Caki2 (cell line): ENCODE results near the gene EFNA4. TPM values are rescaled to one million over a fixed set of nuclear protein-coding genes. Genes with fewer than 3 reads are reported as not detected.

Experiments used
- DNase-seq: peaks from one replicate; pipeline ENCODE4 v3.0.0-alpha.2; 2015; ENCODE audit warnings: low read depth
- in situ Hi-C: cut with HindIII; loops from 2 replicates; pipeline ENCODE4 v1.10.0; 2016; ENCODE audit warnings: low sequenced_read_pairs, low pct_unique_long_range_greater_than_20kb, mixed read lengths
- total RNA-seq: library from RNA; depleted of rRNA; stranded (reverse); fragments of >200 nt; shearing (Covaris generic); gene quantifications from 2 replicates; pipeline ENCODE4 v1.2.3, GENCODE V29; 2014; ENCODE audit warnings: low replicate concordance

EFNA4 gene
- total RNA-seq, 1 experiment from 2014 or later: 38.5 TPM

DNA sequence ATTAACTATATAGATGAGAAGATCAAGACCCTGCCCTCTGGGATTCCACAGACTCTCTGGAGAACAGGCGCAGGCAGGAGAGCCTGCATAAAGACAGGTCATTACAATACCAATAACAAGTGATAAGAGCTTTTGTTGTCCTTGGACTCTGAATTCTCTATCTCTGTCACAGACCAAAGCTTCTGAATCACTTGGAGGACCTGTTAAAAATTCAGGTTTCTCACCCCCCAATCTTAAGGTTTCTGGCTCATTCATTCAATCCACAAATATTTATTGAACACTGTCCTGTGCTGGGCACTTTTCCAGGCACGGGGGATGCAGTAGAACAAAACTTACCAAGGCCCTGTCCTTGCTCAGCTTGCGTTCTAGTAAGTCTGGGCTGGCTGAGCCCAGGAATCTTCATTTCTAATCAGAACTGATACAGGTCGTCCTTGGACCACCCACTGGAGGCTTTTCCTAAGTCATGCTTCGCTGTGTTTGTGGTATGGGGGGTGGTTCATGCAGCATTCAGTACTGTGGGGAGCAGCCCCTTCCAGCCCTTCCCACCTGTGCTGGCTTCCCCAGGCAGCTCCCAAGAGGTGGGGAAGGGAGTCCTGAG, 1.4 kb downstream of the EFNA4 start:
- DNase-seq: no peak
- in situ Hi-C loops: no loop called here

DNA sequence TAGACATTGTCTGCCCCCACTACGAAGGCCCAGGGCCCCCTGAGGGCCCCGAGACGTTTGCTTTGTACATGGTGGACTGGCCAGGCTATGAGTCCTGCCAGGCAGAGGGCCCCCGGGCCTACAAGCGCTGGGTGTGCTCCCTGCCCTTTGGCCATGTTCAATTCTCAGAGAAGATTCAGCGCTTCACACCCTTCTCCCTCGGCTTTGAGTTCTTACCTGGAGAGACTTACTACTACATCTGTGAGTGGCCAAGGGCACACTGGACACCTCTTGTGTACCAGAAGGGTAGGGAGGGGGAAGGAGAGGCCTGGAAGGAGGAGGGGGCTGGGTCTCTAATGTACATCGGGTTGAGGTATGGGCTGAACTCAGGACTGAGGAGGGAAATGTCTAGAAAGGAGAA, 3.2 kb downstream of the EFNA4 start:
- no peak for DNase-seq
- in situ Hi-C loops: no loop called here

DNA sequence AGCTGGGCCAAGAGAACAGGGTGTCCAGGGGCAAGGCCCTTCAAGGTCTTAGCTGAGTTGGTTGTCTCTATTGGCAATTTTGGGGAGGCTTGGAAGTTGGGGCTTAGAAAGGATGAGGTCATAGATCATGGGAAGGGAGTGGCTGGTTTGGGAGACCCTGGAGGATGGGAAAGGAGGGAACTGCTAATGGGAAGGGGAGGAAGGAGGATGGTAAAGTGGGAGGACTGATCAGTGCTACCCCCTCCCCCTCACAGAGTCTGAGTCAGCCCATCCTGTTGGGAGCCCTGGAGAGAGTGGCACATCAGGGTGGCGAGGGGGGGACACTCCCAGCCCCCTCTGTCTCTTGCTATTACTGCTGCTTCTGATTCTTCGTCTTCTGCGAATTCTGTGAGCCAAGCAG, 5.1 kb downstream of the EFNA4 start:
- in situ Hi-C loops: no loop called here
- no peak for DNase-seq

DNA sequence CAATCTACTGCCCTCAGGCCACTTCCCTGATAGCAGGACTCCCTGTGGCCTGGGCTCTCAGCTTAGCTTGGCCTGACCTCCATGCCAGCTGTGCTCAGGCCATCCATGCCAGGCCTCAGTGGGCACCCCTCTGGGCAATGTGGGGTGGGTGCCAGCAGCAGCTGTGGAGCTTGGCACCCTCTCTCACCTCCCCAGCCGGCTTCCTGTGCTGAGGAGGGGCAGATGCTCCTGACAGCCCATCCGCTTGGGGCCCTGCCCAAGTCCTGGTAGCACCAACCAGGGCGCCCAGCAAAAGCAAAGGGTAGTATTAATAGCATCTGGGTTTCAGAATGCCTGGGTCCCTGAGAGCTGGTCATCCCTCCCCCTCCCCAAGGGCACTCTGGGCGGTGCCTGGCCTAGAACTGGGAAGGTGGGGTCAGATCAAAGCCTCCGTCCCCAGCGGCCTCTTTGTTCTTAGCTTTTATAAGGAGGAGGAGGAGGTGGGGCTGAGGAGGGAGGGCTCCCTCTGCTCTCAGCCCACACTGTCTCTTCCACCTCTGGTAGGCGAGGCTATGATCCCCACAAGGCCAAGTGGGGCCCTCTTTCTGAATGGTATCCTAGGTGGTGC, 6.1 kb downstream of the EFNA4 start:
- no peak for DNase-seq
- in situ Hi-C loops: no loop called here

DNA sequence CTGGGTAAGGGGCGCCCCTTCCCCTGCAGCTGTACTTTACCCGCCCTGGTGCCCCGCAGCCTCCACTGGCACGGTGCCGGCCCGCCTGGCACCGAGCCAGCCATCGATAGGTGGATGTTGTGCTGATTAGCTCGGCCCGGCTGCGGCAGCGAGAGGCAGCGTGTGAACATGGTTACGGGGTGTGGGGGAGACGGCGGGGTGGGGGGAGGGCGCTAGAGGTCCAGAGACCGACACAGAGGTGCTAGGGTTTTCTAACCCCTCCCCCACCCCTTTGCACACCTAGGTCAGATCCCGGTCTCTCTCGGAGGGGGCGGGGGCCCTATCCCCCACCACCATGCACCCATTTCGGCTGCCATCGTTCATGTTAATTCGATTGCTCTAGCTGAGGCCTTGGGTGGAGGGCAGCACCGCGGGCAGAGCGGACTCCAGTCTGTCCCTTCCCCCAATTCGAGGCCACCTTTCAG, 6.7 kb downstream of the EFNA4 start:
- DNase-seq: no peak
- in situ Hi-C loops: no loop called here

DNA sequence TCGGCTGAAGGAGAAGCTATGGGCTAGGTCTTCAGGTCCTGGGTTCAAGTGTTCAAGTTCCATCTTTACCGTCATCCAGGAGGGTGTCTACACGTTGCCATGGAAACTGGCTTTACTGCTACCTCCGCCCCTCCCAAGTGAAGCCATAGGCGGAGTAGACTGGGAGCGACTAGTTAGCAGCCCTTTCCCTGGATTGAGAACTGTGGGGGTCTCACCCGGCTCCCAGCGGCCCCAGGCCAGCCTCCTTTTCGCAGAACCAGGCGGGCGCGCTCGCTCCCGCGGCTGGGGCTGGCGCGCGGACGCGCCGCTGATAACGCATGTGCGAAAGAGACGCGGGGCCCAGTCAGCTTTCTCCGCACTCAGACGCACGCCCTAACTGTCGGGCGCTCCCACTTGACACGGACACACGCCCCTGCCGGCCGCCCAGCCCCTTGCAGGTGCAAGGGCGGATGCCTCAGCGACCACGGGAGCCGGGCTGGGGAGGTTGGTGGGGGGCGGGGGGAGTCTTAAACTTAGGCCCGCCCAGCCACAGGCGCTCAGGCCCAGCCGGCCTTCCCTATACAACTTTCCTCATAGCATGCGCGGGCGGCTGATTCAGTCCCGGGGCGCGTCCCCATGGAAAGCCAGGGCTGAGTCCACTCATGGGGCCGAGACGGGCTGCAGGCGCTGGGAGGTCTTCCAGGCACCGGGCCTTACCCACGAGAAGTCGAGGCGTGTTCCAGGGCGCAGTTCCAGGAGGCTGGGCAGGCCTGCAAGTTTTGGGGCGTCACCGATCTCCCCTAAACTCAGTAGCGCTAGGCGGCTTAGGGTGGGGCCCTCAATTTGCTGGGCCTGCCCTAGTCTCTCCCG, 7.4 kb downstream of the EFNA4 start:
- peak; percentile 61 for DNase-seq
- in situ Hi-C loops: no loop called here

DNA sequence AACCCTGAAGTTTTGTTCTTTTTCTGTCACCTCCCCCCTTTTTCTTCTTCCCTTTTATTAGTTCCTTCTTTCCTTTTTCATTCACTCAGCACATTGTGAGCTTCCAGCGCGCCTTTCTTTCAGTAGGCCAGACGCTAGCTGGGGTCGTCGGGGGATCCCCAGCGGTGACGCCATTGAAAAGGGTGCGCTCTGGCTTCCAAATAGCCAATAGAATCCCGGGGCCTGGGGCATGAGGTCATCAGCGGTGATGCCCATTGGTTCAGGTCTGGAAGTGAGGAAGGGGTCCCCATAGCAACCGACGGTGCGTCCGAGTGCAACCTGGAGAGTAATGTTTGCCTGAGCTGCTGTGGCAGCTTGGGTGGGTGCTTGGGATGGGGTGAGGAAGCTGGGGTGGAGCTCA, 8.2 kb downstream of the EFNA4 start:
- in situ Hi-C loops: no loop called here
- DNase-seq: no peak

DNA sequence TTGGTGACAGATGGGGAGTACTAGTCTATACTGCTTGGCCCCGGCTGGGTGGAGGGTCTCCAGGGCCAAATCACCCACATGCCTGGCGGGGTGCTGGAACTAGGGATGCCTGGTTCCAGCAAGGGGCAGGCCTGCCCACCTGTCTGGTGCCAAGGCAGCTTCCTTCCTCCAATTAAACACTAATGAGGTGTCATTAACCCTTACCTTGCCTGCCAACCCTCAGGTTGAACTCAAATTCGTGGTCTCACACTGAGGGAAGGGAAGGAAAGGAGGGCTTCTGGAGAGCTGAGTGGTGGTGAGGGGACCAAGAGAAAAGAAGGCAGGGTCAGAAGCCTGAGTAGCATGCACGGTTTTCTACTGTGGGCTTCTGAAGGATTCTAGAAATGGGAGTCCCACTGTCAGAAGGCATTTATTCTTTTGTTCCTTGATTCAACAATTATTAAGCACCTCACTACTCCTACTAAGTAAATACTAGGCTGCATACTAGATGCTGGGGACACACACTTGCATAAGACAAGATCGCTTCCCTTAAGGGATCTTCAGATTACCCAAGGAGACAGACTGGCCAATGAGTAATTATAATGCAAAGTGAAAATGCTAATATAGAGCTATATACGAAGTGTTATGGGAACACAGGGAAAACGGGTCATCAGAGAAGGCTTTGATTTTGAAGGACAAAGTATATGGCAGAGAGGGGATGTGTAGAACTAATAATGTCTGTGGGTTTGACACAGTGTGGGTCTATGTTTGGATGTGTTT, 9.2 kb downstream of the EFNA4 start:
- DNase-seq: no peak
- in situ Hi-C loops: no loop called here

DNA sequence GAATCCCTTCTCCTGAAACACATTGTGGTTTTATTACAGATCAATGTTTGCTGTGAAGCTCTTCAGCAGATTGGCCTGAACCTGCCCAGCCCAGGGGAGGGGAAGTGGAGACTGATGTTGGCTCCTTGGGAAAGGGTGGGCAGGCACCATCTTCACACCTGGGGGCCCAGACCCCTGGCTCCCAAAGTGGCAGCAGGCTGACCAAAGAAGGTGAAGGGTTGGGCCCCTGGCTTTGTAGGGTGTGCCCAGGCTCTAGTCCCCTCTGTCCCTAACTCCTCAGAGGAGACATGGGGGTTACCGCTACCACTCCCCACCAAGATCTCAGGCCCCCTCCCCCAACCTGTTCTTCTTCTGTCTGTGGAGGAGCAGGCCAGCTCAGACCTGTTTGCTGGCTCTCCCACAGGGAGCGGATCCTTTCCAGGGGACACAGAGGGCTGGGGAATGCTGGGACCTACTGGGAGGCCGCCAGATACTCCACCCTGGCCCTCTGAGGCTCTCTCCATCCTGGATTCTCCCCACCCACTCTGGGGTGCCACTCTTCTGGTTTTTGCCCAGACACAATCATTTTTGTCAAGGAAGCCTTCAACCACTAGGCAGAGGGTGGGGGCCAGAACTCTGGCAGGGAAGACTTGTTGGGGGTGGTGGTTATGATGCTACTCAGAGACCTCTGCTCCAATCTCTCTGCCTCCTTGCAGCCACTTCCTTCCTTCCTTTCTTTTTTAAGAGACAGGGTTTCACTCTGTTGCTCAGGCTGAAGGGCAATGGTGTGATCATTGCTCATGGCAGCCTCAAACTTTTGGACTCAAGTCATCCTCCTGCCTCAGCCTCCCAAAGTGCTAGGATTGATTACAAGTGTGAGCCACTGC, 10.1 kb downstream of the EFNA4 start:
- in situ Hi-C loops: no loop called here
- DNase-seq: no peak

DNA sequence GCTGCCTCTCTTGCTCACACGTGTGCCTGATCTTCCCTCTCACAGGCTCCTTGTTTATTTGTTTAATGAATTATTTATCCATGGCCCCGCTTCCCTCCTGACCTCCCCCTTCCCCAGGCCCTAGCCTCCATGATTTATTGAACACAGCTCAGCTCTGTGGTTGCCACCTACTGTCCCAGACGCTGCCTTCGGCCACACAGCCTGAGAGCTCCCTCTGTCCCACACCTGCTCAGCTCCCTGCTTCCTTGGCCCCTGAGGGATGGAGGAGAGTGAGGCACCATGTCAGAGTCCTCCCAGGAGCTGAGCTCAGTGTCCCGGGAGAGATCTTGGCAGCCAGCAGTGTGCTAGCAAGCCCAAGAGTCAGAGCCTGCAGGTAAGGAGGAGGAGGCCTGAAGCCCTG, 12.0 kb downstream of the EFNA4 start:
- DNase-seq: no peak
- in situ Hi-C loops: no loop called here

DNA sequence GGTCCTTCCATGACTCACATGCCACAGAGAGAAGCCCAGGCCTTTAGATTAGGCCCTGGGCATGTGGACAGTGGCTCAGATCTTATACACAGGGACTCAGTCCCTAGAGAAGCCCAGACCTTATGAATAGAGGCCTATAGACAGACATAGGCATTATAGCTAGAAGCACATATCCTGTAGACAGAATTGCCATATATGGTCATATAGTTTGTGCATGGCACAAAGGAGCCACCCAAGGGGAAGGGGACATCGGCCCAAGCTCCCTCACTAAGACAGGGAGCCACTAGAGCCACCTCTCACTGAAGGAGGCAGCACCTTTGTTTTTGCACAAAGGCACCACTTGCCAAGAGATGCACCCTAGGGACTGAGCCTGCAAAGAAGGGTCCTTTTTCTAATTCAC, 12.8 kb downstream of the EFNA4 start:
- in situ Hi-C loops: no loop called here
- no peak for DNase-seq

DNA sequence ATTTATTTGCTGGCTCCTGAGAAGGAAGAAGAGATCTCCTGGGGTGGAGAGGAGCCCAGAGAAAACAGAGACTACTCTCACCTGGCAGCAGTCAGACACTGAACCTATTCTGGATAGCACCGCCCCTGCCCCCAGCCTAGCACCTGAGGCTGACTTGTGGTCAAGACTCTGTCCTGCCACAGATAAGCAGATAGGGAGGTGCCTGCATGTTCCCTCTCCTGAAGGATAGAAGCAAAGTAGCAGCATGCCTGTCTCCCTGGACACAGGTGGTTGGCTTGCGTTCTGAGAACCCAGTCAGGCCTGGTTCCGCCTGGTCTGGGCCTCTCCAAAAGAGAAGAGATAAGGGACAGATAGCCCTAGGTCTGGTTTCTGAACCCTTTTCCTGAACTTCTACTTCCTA, 13.8 kb downstream of the EFNA4 start:
- DNase-seq: no peak
- in situ Hi-C loops: no loop called here

DNA sequence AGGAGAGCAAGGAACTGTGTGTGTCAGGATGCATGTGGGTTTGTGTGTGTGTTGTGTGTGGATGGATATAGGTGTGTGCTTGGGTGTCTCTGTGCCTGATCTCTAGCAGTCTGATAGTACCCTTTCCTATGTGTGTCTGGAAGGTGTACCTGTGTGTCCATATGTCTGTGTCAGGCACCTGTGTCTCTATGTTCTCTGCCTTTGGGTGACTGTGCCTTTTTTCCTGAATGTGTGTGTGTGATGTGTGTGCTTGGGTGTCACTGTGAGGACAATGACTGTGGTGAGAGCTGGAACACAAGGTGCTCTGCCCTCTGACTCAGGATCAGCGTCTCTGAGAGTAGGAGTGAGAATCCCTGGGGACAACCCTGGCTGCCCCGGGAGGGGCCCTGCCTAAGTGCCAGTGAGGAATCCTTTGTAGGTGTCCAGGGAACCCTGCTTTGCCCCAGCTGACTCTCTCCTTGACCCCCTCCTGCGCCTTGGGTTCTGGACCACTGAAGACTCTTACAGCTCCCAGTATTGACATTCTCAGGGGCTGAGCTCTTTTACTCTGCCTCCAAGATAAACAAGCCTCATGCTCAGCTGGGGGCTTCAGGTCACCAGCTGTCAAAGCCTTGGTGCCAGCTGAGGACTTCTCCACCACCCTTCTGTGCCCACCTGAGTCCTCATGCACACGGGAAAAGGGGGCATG, 14.4 kb downstream of the EFNA4 start:
- in situ Hi-C loops: no loop called here
- DNase-seq: no peak

DNA sequence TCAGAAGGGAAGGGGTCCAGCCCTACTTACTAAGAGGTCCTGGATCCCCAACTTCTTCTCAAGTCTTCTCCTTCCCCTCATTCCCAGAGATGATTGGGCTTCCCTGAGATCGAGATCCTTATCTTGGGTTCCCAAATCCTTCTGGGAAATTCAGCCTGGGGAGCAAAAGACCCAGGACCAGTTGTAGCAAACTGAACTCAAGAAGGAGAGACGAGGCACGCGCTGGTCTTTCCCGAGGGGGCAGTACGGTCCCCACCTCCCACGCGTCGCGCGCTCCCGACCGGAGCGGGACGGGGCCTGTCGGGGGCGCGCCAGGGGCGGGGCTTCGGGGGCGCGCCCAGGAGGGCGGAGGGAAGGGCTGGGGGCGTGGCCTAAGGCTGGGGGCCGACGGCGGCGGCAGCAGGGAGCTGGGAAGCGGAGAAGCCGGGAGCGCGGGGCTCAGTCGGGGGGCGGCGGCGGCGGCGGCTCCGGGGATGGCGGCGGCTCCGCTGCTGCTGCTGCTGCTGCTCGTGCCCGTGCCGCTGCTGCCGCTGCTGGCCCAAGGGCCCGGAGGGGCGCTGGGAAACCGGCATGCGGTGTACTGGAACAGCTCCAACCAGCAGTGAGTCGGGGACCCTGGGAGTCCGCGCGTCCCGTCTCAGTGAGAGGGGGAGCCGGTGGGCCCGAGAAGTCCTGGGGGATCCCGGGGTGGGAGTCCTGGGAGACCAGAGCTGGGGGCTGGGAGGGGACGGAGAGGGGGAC, 15.1 kb downstream of the EFNA4 start, which contains the start of gene EFNA3:
TSS of gene EFNA3 (plus strand) at position 369 of the 741 bp plus-strand sequence. CDS start at position 474, 105 bp downstream.
- no peak for DNase-seq
- in situ Hi-C loops: no loop called here

DNA sequence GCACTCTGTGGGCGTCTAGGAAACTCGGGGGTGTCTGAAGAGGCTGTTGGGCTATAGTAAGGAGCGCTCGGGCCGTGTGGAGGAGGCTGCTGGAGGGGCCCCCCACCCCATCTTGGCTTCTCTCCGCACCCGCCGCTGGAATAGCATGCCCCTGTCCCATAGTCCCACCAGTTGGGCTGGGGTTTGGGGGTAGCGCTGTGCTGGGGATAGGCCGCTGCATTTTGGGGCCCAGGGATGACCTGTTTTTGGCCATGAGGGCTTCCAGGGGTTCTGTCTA, 15.6 kb downstream of the EFNA4 start:
- in situ Hi-C loops: no loop called here

DNA sequence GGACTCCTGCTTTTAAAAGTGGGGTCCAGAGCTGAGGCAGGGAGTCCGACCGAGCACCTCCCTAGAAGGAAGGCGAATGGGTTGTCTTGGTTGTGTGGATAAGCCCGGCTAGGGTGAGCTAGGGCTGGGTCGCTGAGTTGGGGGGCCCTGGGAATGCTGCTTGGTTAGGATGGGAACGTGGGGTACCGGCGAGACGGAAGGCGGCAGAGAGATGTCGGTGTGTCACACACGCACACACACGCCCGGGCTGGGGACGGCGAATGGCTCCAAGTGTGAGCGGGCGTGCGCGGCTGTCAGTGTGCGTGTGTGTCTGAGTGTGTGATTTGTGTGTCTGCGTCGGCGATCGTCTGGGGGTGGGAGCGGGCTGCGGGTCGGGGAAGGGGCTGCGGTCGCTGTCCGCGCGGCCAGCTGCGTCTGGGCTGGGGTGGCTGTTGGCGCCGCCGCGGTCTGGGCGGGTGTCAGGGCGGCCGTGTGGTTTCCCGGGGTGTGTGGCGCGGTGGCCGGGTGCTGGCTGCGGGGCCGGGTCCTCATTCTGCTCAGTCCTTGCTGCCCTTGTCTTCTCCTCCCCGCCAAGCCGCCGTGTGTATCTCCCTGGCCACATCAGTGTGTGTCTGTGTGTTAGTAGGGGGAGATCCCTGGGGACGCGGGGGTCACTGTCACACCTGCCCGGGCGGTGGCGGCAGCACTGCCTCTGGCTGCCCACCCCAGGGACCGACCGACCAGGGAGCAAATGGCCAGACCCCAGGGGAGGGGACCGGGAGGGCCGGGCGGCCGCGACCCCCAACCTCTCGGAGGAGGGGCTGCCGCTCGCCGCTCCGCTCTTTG, 16.2 kb downstream of the EFNA4 start:
- in situ Hi-C loops: no loop called here

More for the DNA sequence above, 15.6 kb downstream of the EFNA4 start:
- DNase-seq: no peak

More for the DNA sequence above, 16.2 kb downstream of the EFNA4 start:
- DNase-seq: no peak
